ENCODE results near the gene ADCY7.

DNA sequence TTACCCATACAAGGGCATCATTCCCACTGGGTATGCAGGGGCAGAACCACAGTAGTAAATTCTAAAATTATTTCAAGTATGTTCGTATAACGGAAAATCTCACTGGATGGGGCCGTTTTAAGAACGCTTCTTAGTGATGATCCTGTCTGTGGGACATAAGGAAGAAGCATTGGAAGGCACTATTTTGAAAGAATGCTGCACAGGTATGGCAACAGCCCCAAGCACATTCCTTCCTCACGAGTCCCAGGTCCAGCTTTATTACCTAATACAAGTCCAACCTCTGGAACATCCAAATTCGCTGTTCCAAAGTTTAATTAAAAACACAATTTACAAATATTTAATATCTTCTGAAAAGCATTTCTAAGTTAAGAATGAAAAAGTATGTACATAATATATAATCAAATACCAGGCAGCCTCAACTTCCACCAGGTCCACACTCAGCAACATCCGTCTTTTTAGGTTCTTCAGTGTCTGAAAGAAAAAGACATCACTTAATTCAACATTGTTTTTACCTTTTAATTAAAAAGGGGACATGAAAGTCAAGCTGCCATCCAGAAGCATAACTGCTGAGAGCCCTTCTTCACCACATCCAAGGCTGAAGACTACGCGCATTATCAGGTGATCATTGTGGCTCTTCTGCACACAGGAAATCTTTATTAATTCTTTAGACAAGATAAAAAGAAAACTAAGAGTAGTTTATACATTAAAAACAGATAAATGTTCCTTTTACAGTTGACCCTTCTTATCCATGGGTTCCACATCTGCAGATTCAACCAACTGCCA is 52.6 kb downstream of the ADCY7 start:
- TF ChIP-seq, protein P1, sequence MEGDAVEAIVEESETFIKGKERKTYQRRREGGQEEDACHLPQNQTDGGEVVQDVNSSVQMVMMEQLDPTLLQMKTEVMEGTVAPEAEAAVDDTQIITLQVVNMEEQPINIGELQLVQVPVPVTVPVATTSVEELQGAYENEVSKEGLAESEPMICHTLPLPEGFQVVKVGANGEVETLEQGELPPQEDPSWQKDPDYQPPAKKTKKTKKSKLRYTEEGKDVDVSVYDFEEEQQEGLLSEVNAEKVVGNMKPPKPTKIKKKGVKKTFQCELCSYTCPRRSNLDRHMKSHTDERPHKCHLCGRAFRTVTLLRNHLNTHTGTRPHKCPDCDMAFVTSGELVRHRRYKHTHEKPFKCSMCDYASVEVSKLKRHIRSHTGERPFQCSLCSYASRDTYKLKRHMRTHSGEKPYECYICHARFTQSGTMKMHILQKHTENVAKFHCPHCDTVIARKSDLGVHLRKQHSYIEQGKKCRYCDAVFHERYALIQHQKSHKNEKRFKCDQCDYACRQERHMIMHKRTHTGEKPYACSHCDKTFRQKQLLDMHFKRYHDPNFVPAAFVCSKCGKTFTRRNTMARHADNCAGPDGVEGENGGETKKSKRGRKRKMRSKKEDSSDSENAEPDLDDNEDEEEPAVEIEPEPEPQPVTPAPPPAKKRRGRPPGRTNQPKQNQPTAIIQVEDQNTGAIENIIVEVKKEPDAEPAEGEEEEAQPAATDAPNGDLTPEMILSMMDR (IDR thresholded peaks at IDR 0.05; ENCODE audit: poor library complexity): no peak
- TF ChIP-seq EZH2phosphoT487 (IDR thresholded peaks at IDR 0.05; ENCODE audit: low read depth, severe bottlenecking, unreplicated experiment) (no peak), EZH2 (IDR thresholded peaks at IDR 0.05; ENCODE audit: borderline replicate concordance) (no peak)
